ENCODE data around the gene PRAME.
"Not testable (repeated sequence)": the region's sequence is repeated elsewhere in the genome, so short reads cannot be mapped to it uniquely, and the experiment has no call there.

The PRAME gene

GRCh38 chr22:22520667-22521602, 38.1 kb downstream of the PRAME start:
- DNase-seq (ENCODE audit: low spot score): no peak

- DNase-seq (ENCODE audit: low spot score): no peak
Observed at GRCh38 chr22:22520020-22520656, 38.9 kb downstream of the PRAME start, which contains the start of gene ZNF280A. Gene ZNF280A, minus strand, starts transcription at chr22:22520270. Its CDS starts 4,640 bp downstream, at chr22:22515630.

GRCh38 chr22:22519591-22519990, 39.5 kb downstream of the PRAME start:
- no peak for DNase-seq (ENCODE audit: low spot score)

- DNase-seq (ENCODE audit: low spot score): no peak
Observed at GRCh38 chr22:22516992-22517391, 42.1 kb downstream of the PRAME start.

GRCh38 chr22:22515890-22516289, 43.2 kb downstream of the PRAME start:
- no peak for DNase-seq (ENCODE audit: low spot score)

- not testable (repeated sequence) for DNase-seq (ENCODE audit: low spot score)
Observed at GRCh38 chr22:22514431-22514830, 44.6 kb downstream of the PRAME start.

GRCh38 chr22:22513619-22514018, 45.4 kb downstream of the PRAME start:
- no peak for DNase-seq (ENCODE audit: low spot score)

GRCh38 chr22:22512951-22513350, 46.1 kb downstream of the PRAME start:
- DNase-seq (ENCODE audit: low spot score): no peak

- not testable (repeated sequence) for DNase-seq (ENCODE audit: low spot score)
Observed at GRCh38 chr22:22510833-22511232, 48.2 kb downstream of the PRAME start.

GRCh38 chr22:22509912-22510311, 49.2 kb downstream of the PRAME start:
- DNase-seq (ENCODE audit: low spot score): not testable (repeated sequence)

GRCh38 chr22:22508274-22509176, 50.5 kb downstream of the PRAME start, which contains the start of gene ZNF280B:
Gene ZNF280B, minus strand, starts transcription at chr22:22508742. Its CDS starts 19,344 bp downstream, at chr22:22489398.
- DNase-seq (ENCODE audit: low spot score): peak; percentile 72

GRCh38 chr22:22507743-22508273, 51.3 kb downstream of the PRAME start:
- DNase-seq (ENCODE audit: low spot score): no peak

- DNase-seq (ENCODE audit: low spot score): no peak
Observed at GRCh38 chr22:22506736-22507135, 52.3 kb downstream of the PRAME start.

- DNase-seq (ENCODE audit: low spot score): no peak
Observed at GRCh38 chr22:22498267-22498666, 60.8 kb downstream of the PRAME start.

Data from SW480 (cell line).